Kidney capillary endothelial cell (primary cell): ENCODE results near the gene TMEM239.
"Not testable (repeated sequence)": the region's sequence is repeated elsewhere in the genome, so short reads cannot be mapped to it uniquely, and the experiment has no call there.

ENCODE experiments used
- DNase-seq: peaks from one replicate; pipeline ENCODE4 v3.0.0-alpha.2; 2018; ENCODE audit warnings: low spot score

Gene TMEM239

DNA sequence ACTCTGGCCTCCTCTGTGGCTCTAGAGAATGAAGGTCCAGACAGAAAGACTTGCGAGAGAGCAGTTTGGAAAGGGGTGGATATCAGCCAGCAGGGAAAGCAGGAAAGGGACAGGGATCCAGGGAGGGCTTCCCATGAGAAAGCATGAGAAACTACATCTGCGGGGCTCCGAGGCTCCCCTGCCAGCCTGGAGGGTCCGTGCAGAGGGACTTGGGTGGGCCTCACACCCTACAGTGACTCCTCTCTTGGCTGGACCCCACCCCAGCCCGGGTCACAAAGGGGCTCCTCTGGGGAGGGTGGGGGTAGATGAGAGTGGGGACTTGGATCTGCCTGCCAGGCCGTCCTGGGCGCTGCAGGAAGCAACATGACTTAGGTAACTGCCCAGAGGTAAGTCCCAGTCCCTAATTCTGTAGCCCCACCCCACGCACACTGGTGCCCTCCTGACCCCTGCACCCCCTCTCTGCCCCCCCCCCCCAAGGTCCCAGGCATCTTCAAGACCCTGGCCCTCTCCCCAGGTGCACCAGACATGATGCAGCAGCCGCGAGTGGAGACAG, at the start of gene TMEM239:
TSS of gene TMEM239 (plus strand) at position 335 of the 553 bp plus-strand sequence. CDS start at position 526, 191 bp downstream.
- no peak for DNase-seq

DNA sequence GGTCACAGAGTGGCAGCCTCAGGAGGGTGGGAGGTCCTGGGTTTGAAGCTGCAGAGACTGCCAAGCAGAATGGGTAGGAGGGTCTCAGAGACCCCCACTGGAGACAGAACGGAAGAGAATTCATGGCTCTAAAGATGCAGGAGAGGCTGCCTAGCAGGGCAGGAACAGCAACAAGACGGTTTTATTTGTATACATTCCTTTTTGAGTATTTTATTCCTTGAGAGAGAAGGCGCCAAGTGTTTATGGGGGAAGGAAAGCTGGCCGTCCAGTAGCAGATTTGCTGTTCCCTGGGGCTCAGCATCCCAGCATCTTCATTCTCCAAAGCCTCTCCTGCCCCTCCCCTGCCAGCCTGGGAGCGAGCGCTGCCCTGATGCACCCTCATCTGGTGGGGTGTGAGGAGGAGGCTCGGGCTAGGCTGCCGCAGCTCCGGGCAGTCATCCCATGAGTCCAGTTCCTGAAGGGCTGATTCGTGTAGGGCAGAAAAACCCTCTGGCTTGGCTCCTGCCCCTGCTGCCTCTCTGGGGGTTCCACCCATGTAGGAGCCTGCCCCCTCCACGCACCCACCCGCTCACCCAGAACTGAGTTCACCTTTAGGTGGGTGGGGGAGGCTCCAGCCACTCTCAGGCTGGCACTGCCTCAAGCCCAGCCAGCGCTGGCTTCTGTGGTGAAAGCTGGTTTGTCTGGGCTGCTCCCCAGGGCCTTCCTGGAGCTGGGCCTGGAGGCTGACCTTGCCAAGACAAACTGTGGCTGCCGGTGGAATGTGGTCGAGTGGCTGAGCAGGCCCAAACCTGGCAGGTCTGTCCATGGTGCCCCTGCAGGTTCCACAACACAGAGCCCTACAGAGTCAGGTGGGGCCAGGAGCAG, 48.2 kb upstream of the TMEM239 start:
- no peak for DNase-seq

DNA sequence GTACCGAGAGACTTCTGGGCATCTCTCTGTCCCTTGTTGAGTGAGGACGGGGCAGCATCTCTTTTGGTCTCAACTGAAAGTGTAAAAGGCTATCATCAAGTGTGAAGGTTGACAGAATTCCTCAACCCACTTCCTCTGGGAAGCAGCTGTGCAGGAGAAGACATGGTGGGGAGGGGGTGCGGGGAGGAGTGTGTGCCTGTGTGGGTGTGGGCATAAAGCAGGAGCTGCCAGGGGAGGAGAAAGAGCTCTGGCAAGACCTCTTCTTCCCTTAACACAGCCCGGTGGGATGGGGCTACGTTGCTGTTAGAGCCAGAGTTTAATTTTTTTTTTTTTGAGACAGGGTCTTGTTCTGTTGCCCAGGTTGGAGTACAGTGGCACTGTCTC, 47.5 kb upstream of the TMEM239 start:
- DNase-seq = no peak

DNA sequence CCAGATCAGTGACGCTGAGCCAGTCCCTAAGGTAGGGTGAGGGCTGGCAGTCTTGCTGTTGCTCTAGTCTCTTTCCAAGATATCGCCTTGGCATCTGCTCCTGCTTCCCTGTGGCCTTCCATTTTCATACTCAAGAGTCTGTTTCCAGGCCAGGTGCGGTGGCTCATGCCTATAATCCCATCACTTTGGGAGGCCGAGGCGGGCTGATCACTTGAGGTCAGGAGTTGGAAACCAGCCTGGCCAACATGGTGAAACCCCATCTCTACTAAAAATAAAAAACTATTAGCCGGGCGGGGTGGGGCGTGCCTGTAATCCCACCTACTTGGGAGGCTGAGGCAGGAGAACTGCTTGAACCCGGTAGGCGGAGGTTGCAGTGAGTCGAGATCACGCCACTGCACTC, 46.1 kb upstream of the TMEM239 start:
- DNase-seq = not testable (repeated sequence)

DNA sequence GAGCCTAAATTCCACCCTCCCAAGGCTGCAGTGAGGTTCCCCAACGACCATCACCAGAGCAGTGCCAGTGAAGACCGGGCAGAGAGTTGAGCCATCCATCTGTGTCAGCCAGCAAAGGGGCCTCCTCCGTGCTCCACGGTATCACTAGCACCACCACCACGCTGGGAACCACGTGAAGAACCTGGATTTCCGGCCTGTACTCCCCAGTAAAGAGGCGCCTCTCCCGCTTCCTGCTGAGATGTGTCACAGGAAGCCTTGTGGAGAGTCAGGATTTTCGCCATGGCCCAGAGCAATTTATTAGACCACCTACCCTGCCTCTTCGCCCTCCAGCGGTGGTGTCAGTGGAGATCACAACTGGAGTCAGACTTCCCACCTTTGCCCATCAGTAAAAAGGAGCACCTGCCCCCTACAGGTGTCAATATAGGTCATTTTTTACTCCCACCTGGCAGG, 44.5 kb upstream of the TMEM239 start:
- peak; percentile 94 for DNase-seq

DNA sequence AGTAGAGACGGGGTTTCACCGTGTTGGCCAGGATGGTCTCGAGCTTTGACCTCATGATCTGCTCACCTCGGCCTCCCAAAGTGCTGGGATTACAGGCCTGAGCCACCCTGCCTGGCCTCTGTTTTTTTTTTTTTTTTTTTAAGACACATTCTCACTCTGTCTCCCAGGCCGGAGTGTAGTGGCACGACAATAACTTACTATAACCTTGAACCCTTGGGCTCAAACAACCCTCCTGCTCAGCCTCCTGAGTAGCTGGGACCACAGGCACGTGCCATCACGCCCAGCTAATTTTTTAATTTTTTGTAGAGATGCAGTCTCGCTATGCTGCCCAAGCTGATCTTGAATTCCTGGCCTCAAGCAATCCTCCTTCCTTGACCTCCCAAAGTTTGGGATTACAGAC, 42.4 kb upstream of the TMEM239 start:
- no peak for DNase-seq

DNA sequence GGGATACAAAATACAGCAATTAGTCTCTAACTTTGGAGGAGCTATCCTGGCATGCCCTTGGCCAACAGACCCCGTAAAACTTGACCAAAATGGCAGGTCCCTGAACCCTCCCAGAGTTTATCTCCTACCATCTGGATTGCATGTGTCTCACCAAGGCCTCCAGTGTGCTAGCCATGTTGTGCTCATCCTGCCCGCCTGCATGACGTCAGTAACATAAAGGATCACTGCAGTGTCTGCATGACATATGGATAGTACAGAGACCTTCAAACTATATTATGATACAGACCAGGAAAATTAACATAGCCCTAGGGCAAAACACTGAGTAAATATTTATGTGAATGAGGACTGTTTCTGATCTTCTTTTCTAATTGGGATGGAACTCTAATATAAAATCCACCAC, 41.0 kb upstream of the TMEM239 start:
- DNase-seq = no peak

DNA sequence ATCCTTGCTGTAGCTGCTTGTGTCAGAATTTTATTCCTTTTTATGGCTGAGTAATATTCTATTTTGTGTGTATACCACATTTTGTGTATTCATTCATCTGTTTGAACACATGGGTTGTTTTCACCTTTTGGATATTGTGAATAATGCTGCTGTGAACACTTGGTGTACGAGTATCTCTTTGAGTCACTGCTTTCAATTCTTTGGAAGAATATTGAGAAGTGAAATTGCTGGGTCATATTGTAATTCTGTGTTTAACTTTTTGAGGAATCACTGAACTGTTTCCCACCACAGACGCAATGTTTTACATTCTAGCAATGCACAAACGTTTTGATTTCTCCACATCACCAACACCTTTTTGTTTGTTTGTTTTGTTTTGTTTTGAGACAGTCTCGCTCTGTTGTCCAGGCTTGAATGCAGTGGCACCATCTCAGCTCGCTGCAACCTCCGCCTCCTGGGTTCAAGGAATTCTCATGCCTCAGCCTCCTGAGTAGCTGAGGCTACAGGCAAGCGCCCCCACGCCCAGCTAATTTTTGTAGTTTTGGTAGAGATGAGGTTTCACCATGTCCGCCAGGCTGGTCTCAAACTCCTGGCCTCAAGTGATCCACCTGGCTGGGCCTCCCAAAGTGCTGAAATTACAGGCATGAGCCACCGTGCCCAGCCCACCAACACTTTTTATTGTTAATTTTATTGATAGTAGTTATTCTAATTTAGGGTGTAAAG, 37.4 kb upstream of the TMEM239 start:
- DNase-seq = no peak

DNA sequence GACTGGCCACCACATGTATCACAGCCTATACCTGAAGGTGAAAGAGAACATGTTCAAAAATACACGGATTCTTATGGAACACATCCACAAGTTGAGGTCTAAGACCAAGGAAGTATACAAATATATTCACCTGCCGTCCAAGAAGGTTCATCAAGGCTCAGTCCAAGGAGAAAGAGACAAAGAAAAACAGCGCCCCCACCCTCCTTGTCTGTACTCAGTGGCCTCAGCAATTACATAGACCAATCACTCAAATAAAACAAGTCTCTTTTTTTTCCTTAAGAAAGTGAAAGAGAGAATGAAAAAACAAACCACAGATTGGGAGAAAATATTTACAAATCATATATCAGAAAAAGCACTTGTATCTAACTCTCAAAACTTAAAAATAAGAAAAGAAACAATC, 35.2 kb upstream of the TMEM239 start:
- DNase-seq = no peak

DNA sequence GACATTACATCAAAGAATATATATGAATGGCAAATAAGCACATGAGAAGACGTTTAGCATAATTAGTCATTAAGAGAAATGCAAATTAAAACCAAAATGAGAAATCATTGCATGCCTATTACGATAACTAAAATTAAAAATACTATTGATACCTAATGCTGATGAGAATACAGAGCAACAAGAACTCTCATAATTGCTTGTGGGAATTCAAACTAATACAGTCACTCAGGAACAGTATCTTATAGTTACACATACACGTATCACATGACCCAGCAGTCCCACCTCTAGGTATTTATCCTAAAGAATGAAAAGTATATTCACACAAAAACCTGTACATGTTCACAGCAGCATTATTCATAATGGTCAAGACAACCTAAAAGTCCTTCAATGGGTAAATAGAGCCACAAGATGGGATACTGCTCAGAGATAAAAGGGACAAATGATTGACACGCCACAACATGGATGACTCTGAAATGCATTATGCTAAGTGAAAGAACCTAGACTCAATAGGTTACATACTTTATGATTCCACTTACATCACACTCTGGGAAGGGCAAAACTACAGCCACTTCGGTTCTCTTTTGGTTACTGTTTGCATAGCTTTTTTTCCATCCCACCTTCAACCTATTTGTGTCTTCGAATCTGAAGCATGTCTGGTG, 32.1 kb upstream of the TMEM239 start:
- DNase-seq = no peak

DNA sequence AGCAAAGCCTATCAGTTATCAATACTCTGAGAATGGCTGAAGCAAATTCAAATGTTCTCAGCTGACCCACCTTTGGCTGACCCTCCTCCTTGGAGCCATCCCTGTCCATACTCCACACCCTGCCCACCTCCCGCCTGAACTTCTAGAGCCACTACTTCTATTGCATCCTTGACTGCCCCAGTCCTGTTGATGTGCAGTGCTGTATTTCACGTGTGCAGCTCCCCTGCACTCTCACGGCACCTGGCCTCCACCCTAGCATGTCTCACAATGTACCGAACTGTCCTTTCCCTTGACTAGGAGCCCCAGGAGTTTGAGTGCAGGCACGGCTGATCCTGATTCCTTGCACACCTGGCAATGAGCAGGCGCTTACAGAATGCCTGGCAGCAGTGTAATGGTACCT, 22.7 kb upstream of the TMEM239 start:
- DNase-seq = no peak

DNA sequence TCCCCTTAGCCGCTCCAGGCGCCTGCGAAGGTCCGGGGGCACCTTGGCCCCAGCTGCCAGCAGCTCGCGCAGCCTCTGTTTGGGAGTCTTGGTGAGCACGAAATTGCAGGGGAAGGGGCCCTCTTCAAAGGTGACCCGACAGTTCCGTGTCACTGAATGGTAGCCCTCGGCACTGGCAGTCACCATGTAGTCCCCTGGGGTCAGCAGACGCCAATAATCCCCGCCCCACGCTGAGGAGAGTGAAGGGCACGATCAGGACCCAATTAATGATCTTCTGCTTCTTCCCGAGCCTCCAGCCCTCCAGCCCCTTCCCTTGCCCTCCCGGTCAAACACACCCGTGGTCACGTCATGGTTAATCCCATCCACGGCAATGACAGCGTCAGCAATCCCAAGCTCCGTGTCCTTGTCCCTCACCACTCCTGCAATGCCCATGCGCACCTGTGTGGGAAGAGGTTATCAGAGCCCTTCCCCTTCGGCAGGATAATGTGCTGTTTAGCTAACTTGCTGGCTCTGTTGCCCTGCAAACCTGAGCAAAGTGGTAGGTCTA, 21.9 kb upstream of the TMEM239 start:
- DNase-seq = no peak

DNA sequence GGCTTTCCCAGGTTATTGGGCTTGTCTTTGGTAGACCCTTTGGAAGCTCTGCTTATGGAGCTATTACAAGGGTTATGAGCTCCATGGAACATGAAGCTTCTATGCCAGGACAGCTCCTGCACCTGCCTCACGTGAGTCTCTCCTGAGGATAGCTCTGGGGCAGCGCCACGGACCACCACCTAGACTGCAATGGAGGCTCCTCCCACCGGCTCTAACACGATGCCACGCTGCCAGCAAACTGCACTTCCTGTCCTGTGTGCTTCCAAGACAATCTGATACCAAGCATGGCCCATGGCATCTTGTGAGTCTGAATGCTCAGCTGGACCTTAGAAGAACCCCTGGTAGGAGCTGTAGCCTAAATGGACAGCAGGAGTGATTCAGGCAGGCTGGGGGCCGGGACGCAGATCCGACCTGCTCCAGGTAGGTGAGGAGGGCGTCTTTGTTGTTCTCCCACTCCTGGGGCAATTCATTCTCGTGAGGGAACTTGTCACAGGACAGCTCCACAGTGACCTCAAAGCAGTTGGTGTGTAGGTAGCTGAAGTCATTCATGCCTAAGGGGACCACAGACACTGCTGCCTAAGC, 21.2 kb upstream of the TMEM239 start:
- no peak for DNase-seq

DNA sequence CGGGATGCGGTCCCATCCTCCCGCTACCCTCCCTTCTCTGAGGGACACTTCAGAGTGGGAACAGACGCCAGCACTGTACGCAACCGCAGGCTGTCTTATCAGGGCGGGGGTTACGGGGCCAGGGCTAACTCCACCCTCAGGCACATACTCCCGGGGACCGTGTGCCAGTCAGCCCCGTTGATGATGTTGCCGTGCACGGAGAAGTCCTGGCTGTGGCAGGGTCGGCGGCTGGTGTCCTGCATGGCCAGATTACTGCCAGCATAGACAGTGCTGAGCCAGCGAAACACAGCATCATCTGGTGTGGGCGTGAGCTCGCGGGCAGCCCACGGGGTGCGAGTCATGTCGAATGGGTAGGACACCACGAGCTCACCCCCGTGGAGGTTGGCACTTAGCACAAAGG, 20.7 kb upstream of the TMEM239 start:
- no peak for DNase-seq

DNA sequence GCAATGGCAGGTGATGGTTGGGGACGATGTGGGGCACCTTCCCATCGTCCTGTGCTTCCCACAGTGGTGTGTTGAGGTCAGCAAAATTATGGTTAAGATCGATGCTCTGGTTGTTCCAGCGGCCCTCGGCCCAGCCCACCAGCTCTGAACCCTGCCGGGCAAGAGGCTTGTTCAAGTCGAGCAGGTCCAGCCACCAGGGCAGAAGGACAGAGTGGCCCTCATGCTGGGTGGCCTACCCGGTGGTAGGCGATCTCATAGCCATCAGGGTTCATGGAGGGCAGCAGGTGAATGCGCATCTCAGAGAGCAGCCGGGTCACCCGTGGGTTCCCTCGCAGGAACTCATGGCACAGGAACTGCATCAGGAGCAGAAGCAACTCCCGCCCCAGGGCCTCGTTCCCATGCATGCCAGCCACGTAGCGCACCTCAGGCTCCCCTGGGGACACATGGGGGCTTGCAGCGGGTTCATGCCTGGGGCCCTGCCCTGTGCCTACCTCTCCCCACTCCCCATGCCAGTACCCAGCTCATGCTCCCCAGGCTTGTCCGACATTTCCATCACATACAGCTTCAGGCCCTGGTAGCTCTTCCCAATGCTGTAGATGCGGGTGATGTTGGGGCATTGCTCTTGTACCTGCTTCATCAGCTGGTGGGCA, 20.0 kb upstream of the TMEM239 start:
- no peak for DNase-seq

DNA sequence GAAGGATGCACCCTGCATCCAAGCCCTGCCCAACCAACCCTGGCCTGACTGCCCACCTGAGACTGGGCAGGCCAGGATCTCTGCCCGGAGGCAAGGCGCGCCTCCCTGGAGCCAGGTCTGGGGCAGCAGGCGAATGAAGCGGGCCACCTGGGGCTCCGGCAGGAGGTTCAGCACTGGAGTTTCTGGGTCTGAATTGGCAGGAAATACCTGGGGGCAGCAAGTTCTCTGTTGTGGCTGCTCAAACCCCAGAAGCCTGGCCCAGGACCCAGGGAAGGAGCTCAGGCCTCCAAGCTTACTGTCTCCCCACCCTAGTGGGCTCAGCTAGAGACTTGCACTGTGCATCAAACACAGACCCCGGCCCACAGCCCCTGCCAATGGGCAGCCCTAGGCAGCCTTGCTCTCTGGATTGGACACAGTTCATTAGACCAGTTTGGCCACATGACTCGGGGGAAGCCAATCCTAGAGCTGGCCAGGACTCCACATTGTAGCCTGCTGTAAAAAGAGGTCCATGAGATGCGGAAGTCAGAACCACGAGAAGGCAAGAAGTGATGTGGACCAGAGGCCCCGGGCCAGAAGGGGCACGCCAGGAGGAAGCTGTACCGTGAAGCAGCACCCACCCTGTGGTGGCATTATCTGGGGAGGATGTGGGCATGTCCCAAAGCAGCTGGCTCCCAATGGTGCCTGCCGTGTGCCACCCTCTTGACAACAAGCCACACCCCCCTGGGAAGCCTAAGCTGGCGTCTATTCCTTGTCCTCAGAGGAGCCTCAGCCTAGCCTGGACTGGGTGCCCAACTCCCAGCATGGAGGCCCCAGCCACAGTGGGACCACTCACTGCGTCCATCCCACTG, 18.8 kb upstream of the TMEM239 start:
- DNase-seq = no peak

DNA sequence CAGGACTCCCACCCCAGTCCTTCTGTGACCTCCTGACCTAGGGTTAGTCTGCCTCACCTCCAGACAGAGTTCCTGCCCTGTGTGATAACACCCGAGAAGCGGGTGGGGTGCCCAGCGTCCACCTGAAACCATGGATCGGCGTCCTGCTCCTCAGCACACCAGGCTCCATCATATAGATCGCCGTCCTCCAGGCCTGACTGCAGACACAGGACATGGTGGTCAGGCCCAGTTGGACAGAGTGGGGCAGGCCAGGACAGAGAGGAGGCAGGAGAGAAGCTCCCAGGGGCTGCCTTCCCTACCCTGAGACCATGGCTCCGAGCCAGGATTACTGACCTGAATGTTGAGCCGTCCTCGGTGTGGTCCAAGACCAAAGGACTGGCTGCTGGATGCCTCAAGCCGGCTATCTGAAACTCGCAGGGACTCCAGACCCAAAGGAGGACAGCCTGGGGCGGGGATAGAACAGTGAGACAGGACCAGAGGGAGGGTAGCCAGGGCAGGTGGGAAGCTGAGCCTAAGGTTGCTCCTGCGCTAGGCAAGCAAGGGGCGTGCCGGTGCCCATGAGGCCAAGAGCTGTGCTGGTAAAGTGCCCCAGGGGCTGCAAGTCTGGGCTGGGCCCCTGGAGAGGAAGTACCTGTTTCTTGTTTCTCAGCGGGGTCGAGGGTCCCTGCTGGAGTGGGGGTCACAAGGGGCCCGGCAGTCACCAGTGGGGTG, 17.9 kb upstream of the TMEM239 start:
- no peak for DNase-seq

DNA sequence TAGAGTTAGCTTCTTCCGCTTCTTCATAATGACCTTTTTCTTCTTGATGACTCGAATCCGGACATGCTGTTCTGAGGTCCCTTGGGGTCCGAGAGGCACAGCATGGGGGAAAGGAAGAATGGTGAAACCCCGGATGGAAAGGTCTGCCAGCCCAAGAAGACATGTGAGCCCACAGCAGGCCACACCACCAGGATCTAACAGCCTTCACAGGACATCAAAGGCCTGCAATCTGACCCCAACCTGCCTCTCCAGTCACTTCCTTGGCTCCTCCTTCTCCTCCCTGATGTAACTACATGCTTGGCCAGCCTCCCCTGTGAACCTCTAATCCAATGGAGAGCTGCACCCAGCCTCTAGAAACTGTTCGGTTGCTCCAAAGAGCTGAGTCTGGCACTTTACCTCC, 17.4 kb upstream of the TMEM239 start:
- peak; percentile 23 for DNase-seq

DNA sequence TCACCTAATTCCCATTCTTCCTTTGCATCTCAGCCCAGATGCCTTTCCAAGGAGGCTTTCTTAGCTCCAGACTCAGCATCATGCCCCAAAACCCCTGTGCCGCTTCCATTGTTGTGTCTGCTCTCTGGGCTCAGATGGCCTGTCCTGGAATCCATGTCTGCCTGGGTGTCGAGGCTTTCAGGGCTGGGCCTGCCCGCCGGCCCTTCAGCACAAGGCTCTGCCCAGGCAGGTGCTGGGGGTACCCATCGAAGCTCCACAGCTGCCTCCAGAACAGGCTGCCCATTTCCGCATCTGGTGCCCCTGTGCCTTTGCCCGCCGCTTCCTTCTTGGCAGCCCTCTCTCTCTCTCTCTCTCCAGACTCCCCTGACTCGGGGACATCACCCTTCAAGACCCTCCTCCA, 16.9 kb upstream of the TMEM239 start:
- no peak for DNase-seq
